Astrocyte (in vitro differentiated cells and primary cell): ENCODE results near the gene SEPTIN1. TPM values are rescaled to one million over a fixed set of nuclear protein-coding genes. Genes with fewer than 3 reads are reported as not detected.

Experiments
- DNase-seq: peaks from one replicate; pipeline ENCODE4 v3.0.0-alpha.2; 2010; ENCODE audit warnings: low read depth
- FAIRE-seq: peaks from 2 replicates; lab custom pipeline; 2011; peaks lifted over from hg19 to GRCh38; lab: Jason Lieb, UNC
- H2AFZ ChIP-seq: 2 replicates; pipeline ENCODE4 v1.6.0; 2012; ENCODE audit warnings: low read depth, low read length, inconsistent platforms
- H3K27ac ChIP-seq: 2 replicates; pipeline ENCODE4 v1.5.1; 2011; ENCODE audit warnings: low read depth, low read length, inconsistent platforms
- H3K27me3 ChIP-seq: 2 replicates; pipeline ENCODE4 v1.6.0; 2011; ENCODE audit warnings: low read length, inconsistent platforms; ENCODE audit not compliant: insufficient read depth
- H3K36me3 ChIP-seq: 2 replicates; pipeline ENCODE4 v1.5.1; 2011; ENCODE audit warnings: low read length, inconsistent platforms; ENCODE audit not compliant: insufficient read depth
- H3K4me1 ChIP-seq: 2 replicates; pipeline ENCODE4 v1.5.1; 2011; ENCODE audit warnings: low read length, inconsistent platforms; ENCODE audit not compliant: insufficient read depth
- H3K4me2 ChIP-seq: 2 replicates; pipeline ENCODE4 v1.6.0; 2012; ENCODE audit warnings: low read length, inconsistent platforms
- H3K4me3 ChIP-seq: 2 replicates; pipeline ENCODE4 v1.5.1; 2011; ENCODE audit warnings: low read depth, mild to moderate bottlenecking, low read length, inconsistent platforms; ENCODE audit not compliant: insufficient read depth
- H3K79me2 ChIP-seq: 2 replicates; pipeline ENCODE4 v1.6.0; 2012; ENCODE audit warnings: mild to moderate bottlenecking, low read length, inconsistent platforms; ENCODE audit not compliant: insufficient read depth
- H3K9ac ChIP-seq: 2 replicates; pipeline ENCODE4 v1.6.0; 2012; ENCODE audit warnings: mild to moderate bottlenecking, low read length, inconsistent platforms
- H3K9me3 ChIP-seq: 2 replicates; pipeline ENCODE4 v1.5.1; 2012; ENCODE audit warnings: low read depth, mild to moderate bottlenecking, low read length, inconsistent platforms; ENCODE audit not compliant: insufficient read depth
- H4K20me1 ChIP-seq: 2 replicates; pipeline ENCODE4 v1.6.0; 2012; ENCODE audit warnings: low read length, inconsistent platforms; ENCODE audit not compliant: insufficient read depth
- H3K27ac Mint-ChIP-seq: one replicate; pipeline ENCODE4 v1.8.0; 2021; ENCODE audit warnings: mild to moderate bottlenecking, mixed read lengths; ENCODE audit not compliant: unreplicated experiment
- H3K27me3 Mint-ChIP-seq: one replicate; pipeline ENCODE4 v1.8.0; 2021; ENCODE audit warnings: low read depth, mixed read lengths; ENCODE audit not compliant: unreplicated experiment
- H3K36me3 Mint-ChIP-seq: one replicate; pipeline ENCODE4 v1.8.0; 2021; ENCODE audit warnings: low read depth, mixed read lengths; ENCODE audit not compliant: unreplicated experiment
- H3K4me1 Mint-ChIP-seq: one replicate; pipeline ENCODE4 v1.8.0; 2021; ENCODE audit warnings: low read depth, mixed read lengths; ENCODE audit not compliant: unreplicated experiment
- H3K4me3 Mint-ChIP-seq: one replicate; pipeline ENCODE4 v1.8.0; 2021; ENCODE audit warnings: mild to moderate bottlenecking, moderate library complexity, mixed read lengths; ENCODE audit not compliant: unreplicated experiment
- H3K9me3 Mint-ChIP-seq: one replicate; pipeline ENCODE4 v1.8.0; 2021; ENCODE audit warnings: mild to moderate bottlenecking, mixed read lengths; ENCODE audit not compliant: unreplicated experiment
- CTCF ChIP-seq: IDR thresholded peaks from 2 replicates; pipeline ENCODE4 v1.5.1; 2011; ENCODE audit warnings: low read depth, mild to moderate bottlenecking, inconsistent platforms, low read length, moderate library complexity; ENCODE audit not compliant: insufficient read depth
- EZH2 ChIP-seq: IDR thresholded peaks from 2 replicates; pipeline ENCODE4 v1.6.1; 2012; ENCODE audit warnings: mild to moderate bottlenecking, low read length, inconsistent platforms; ENCODE audit not compliant: insufficient read depth
- total RNA-seq: library from RNA; stranded (reverse); gene quantifications from 2 replicates; pipeline ENCODE4 v1.2.1, GENCODE V29; 2021

SEPTIN1 gene
- total RNA-seq, 1 donor from 2014 or later, result 0.48 TPM

DNA sequence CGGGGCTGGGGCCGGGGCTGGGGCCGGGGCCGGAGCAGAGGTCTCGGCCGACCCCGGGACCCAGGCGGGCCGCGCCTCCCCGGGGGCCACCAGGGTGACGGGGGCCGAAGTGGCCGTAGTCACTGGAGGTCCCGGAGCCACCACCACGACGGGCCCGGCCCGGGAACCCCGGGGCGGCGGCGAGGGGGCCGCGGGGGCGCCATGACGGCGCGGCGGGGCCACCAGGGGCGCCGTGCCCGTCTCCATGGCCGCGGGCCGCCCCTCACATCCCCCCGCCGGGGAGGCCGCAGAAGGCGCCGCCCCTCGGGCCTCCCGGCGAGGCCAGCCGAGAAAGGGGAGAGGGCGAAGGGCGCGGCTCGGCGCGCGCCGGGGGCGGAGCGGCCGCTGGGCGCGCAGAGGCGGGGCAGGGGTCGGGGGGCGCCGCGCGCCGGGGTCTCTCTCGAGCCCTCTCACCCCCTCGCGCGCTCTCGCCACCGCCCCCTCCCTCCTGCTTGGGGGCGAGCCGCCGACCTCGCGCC is 12.4 kb downstream of the SEPTIN1 start:
- Histone ChIP-seq H3K4me3 (peak overlapping the region; percentile 76), H2AFZ (no peak overlapping the region), H3K4me1 (peaks cover 20% of the 10 kb centered on the region), H3K9ac (peak overlapping the region; percentile 85), H3K4me2 (peak overlapping the region; percentile 99), H3K79me2 (peaks cover 50% of the 10 kb centered on the region), H3K9me3 (no peaks in the 10 kb centered on the region), H3K36me3 (peaks cover 3% of the 10 kb centered on the region), H3K27ac (peak overlapping the region; percentile 58), H3K27me3 (no peaks in the 10 kb centered on the region), H4K20me1 (peaks cover 45% of the 10 kb centered on the region)
- FAIRE-seq (no peak), DNase-seq (no peak)
- Mint-ChIP-seq H3K4me1 (peaks cover 26% of the 10 kb centered on the region), H3K36me3 (peaks cover 6% of the 10 kb centered on the region), H3K9me3 (no peaks in the 10 kb centered on the region), H3K27ac (no peak overlapping the region), H3K4me3 (peak overlapping the region; percentile 89), H3K27me3 (no peaks in the 10 kb centered on the region)
- TF ChIP-seq CTCF (no peak), EZH2 (no peak)

GRCh38 chr16:30369091-30369937 is 13.0 kb downstream of the SEPTIN1 start:
- peak overlapping the region; percentile 88 for H3K4me3 Mint-ChIP-seq
- peak overlapping the region; percentile 89 for H3K27ac Mint-ChIP-seq
- no peaks in the 10 kb centered on the region for H3K9me3 ChIP-seq
- peak overlapping the region; percentile 99 for H3K4me2 ChIP-seq
- DNase-seq, result no peak
- peaks cover 20% of the 10 kb centered on the region for H3K4me1 ChIP-seq
- H3K9ac ChIP-seq, result peak overlapping the region; percentile 85
- H2AFZ ChIP-seq, result no peak overlapping the region
- peaks cover 9% of the 10 kb centered on the region for H3K36me3 Mint-ChIP-seq
- no peak for FAIRE-seq
- peaks cover 52% of the 10 kb centered on the region for H4K20me1 ChIP-seq
- no peaks in the 10 kb centered on the region for H3K27me3 Mint-ChIP-seq
- H3K4me1 Mint-ChIP-seq, result peaks cover 26% of the 10 kb centered on the region
- peaks cover 57% of the 10 kb centered on the region for H3K79me2 ChIP-seq
- peak overlapping the region; percentile 76 for H3K4me3 ChIP-seq
- H3K36me3 ChIP-seq, result peaks cover 3% of the 10 kb centered on the region
- H3K27ac ChIP-seq, result peak overlapping the region; percentile 41
- TF ChIP-seq CTCF, result no peak
- no peaks in the 10 kb centered on the region for H3K9me3 Mint-ChIP-seq
- no peaks in the 10 kb centered on the region for H3K27me3 ChIP-seq

DNA sequence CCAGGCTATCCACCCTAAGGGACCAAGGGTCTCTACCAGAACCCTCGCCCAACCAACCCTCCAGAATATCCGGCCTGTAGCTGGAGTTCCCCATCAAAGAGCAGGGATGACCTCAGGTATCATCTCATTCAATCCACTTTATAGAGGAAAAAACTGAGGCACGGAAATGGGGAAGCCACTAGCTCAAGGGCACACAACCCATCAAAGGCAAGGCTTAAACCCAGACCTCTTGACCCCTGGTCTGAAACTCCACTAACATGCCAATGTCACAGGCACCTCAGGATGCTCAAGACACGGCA is 13.6 kb downstream of the SEPTIN1 start:
- Mint-ChIP-seq H3K27me3 (no peaks in the 10 kb centered on the region), H3K4me3 (peak overlapping the region; percentile 88), H3K36me3 (peaks cover 9% of the 10 kb centered on the region), H3K4me1 (peaks cover 26% of the 10 kb centered on the region), H3K9me3 (no peaks in the 10 kb centered on the region), H3K27ac (peak overlapping the region; percentile 89)
- DNase-seq (no peak), FAIRE-seq (no peak)
- Histone ChIP-seq H3K79me2 (peaks cover 63% of the 10 kb centered on the region), H3K9me3 (no peaks in the 10 kb centered on the region), H3K4me2 (peak overlapping the region; percentile 99), H3K9ac (peak overlapping the region; percentile 85), H4K20me1 (peaks cover 57% of the 10 kb centered on the region), H2AFZ (no peak overlapping the region), H3K4me1 (peaks cover 20% of the 10 kb centered on the region), H3K4me3 (peak overlapping the region; percentile 76), H3K27ac (peak overlapping the region; percentile 41), H3K36me3 (peaks cover 3% of the 10 kb centered on the region), H3K27me3 (no peaks in the 10 kb centered on the region)
- TF ChIP-seq CTCF (no peak), EZH2 (no peak)
